GM12878 (cell line): ENCODE data around the gene IL19. TPM values are rescaled to one million over a fixed set of nuclear protein-coding genes. Genes with fewer than 3 reads are reported as not detected.

ENCODE experiments used
- ATAC-seq: fragments of 200-7000 bp; cut with Tn5 transposase; 3 replicates; pipeline ENCODE4 v1.9.1; 2020; ENCODE audit warnings: mild to moderate bottlenecking, moderate library complexity
- BruUV-seq: library from RNA; stranded (reverse); fragments of 400-500 nt; replicated peaks from 2 replicates; lab custom pipeline; 2021; lab: Mats Ljungman, UMichigan
- CTCF ChIA-PET: fragments of 300-600 bp; sonication (Branson Sonifier 250); formaldehyde crosslinking; extraction: SDS; loops from one replicate; lab custom pipeline; 2021; ENCODE audit warnings: inconsistent platforms; lab: Yijun Ruan, JAX
- POLR2A ChIA-PET: fragments of 350-600 bp; formaldehyde crosslinking; extraction: SDS; loops from one replicate; lab custom pipeline; 2021; ENCODE audit warnings: inconsistent platforms; lab: Charles Lee
- RAD21 ChIA-PET: fragments of 300-600 bp; sonication (Branson Sonifier 250); formaldehyde crosslinking; loops from one replicate; lab custom pipeline; 2023; ENCODE audit warnings: antibody characterized with exemption; ENCODE audit not compliant: unreplicated experiment; lab: Charles Lee
- SMC1A ChIA-PET: fragments of 300-600 bp; sonication (Branson Sonifier 250); formaldehyde crosslinking; loops from one replicate; lab custom pipeline; 2023; ENCODE audit not compliant: unreplicated experiment, uncharacterized antibody; lab: Charles Lee
- DNase-seq: peaks from one replicate; pipeline ENCODE4 v3.0.0-alpha.2; 2011; ENCODE audit warnings: low read depth, low spot score
- FAIRE-seq: peaks from 3 replicates; lab custom pipeline; 2011; peaks lifted over from hg19 to GRCh38; lab: Jason Lieb, UNC
- H2AFZ ChIP-seq: 2 replicates; pipeline ENCODE4 v1.6.0; 2011; ENCODE audit warnings: low read depth, low read length, control low read depth; ENCODE audit not compliant: control insufficient read depth
- H3K27ac ChIP-seq: 2 replicates; pipeline ENCODE4 v1.5.1; 2011; ENCODE audit warnings: control low read depth; ENCODE audit not compliant: control insufficient read depth, insufficient read depth
- H3K27me3 ChIP-seq, 2 experiments: replicated peaks in 1 of 2; 2 replicates each; pipeline versions ENCODE4 v1.6.0 to v1.6.1; 2011; ENCODE audit warnings: low read length in 1 of 2; ENCODE audit not compliant: control insufficient read depth in 2 of 2, insufficient read depth in 2 of 2
- H3K36me3 ChIP-seq, 2 experiments: 2 replicates each; pipeline ENCODE4 v1.5.1; 2011; ENCODE audit warnings: low read length in 1 of 2; ENCODE audit not compliant: control insufficient read depth in 2 of 2, insufficient read depth in 2 of 2
- H3K4me1 ChIP-seq: 2 replicates; pipeline ENCODE4 v1.6.1; 2011; ENCODE audit warnings: mild to moderate bottlenecking, low read length, moderate library complexity, mixed read lengths; ENCODE audit not compliant: control insufficient read depth, insufficient read depth
- H3K4me2 ChIP-seq: 2 replicates; pipeline ENCODE4 v1.6.0; 2011; ENCODE audit warnings: control low read depth; ENCODE audit not compliant: control insufficient read depth, insufficient read depth
- H3K4me3 ChIP-seq: fragments of 200-600 bp; sonication (generic); 2 replicates; pipeline ENCODE4 v1.5.1; 2016
- H3K79me2 ChIP-seq: 2 replicates; pipeline ENCODE4 v1.6.0; 2011; ENCODE audit warnings: low read length; ENCODE audit not compliant: control insufficient read depth, insufficient read depth
- H3K9ac ChIP-seq: 2 replicates; pipeline ENCODE4 v1.8.0; 2011; ENCODE audit warnings: low read length, control low read depth, mixed read lengths; ENCODE audit not compliant: control insufficient read depth, insufficient read depth
- H3K9me3 ChIP-seq: replicated peaks from 3 replicates; pipeline ENCODE4 v1.5.1; 2011; ENCODE audit warnings: mild to moderate bottlenecking, low read length; ENCODE audit not compliant: control insufficient read depth, insufficient read depth
- H4K20me1 ChIP-seq: 2 replicates; pipeline ENCODE4 v1.6.0; 2011; ENCODE audit not compliant: control insufficient read depth, insufficient read depth
- ELK1 ChIP-seq: IDR thresholded peaks from 2 replicates; pipeline ENCODE4 v1.6.1; 2012; ENCODE audit warnings: low read depth, low read length, improper control_type of control experiment
- KDM1A ChIP-seq: fragments of 200-600 bp; sonication (generic); IDR thresholded peaks from 2 replicates; pipeline ENCODE4 v1.6.1; 2016; ENCODE audit warnings: borderline replicate concordance
- PKNOX1 ChIP-seq: fragments of 450-650 bp; IDR thresholded peaks from 2 replicates; pipeline ENCODE4 v1.6.1; 2016; ENCODE audit warnings: mild to moderate bottlenecking
- POLR2AphosphoS5 ChIP-seq: IDR thresholded peaks from 2 replicates; pipeline ENCODE4 v1.6.1; 2011; ENCODE audit warnings: mild to moderate bottlenecking, low read length, inconsistent platforms
- RB1 ChIP-seq: fragments of 450-650 bp; formaldehyde crosslinking; IDR thresholded peaks from 2 replicates; pipeline ENCODE4 v1.6.1; 2017; ENCODE audit warnings: mild to moderate bottlenecking, borderline replicate concordance
- ZBTB11 ChIP-seq: fragments of 450-650 bp; formaldehyde crosslinking; IDR thresholded peaks from 2 replicates; pipeline ENCODE4 v1.5.0; 2022; ENCODE audit warnings: mild to moderate bottlenecking, missing genetic modification characterization
- WGBS: methylation state at CpG from one replicate; pipeline ENCODE4 v1.1.6; 2016; ENCODE audit warnings: low lambda C conversion rate; ENCODE audit not compliant: insufficient replicate concordance, insufficient coverage; ENCODE audit errors: missing lambda C conversion rate; 5-methylcytosine and 5-hydroxymethylcytosine counted together
- in situ Hi-C: fragments of 300-500 bp; cut with MboI; formaldehyde crosslinking; loops from 9 replicates; pipeline ENCODE4 v1.14.3; 2018; ENCODE audit warnings: mixed read lengths
- intact Hi-C: fragments of 100-400 bp; cut with micrococcal nuclease; formaldehyde crosslinking; loops from one replicate; pipeline ENCODE4 v1.14.2; 2022; ENCODE audit not compliant: unreplicated experiment
- polyA plus RNA-seq, 11 experiments: library from polyadenylated mRNA; depleted of rRNA in 4 of 11; unstranded in 6 of 11; stranded (reverse) in 5 of 11; fragments of >200 nt; fragmentation: Nextera tagmentation in 4 of 11; fragmentation: Illumina TruSeq in 1 of 11; extraction: Ambion mirVana in 4 of 11; extraction: Trizol in 1 of 11; gene quantifications; 1 replicate in 1 of 11; 2 replicates in 10 of 11; pipeline versions ENCODE4 v1.2.1 to v1.2.3, GENCODE V29; 2011 to 2016; ENCODE audit warnings: inconsistent platforms in 2 of 11, missing spikeins in 2 of 11, low read depth in 1 of 11
- total RNA-seq, 4 experiments: library from RNA; depleted of rRNA in 3 of 4; stranded (reverse); fragments of >200 nt in 3 of 4; fragmentation: Illumina TruSeq in 1 of 4; extraction: Trizol in 1 of 4; gene quantifications; 2 replicates each; pipeline versions ENCODE4 v1.2.1 to v1.2.3, GENCODE V29; 2013 to 2021

IL19 gene
- total and polyA plus RNA-seq, 10 of the 15 experiments (the other 5 are each of a cell fraction or from before 2014, with no cell fraction given): 0.10 to 0.73 (median 0.28) TPM; not detected in 6

- POLR2A ChIA-PET: interaction anchor here (1.0 to 2.0 kb wide), 2 partner anchors 11 to 16 kb away, joined by 3 to 4 read pairs; no protein-coding TSS in a partner anchor
These were observed 12.9 kb upstream of the IL19 start for GRCh38 chr1:206757524-206758266.

More at GRCh38 chr1:206757524-206758266, 12.9 kb upstream of the IL19 start:
- ChIA-PET CTCF (interaction anchor here (2.2 to 2.8 kb wide), 2 partner anchors 8 to 18 kb away, joined by 5 to 17 read pairs; no protein-coding TSS in a partner anchor), SMC1A (interaction anchor here (1.6 to 5.1 kb wide), 2 partner anchors 16 to 17 kb away, joined by 4 to 33 read pairs; no protein-coding TSS in a partner anchor), RAD21 (interaction anchor here (1.1 to 2.1 kb wide), 2 partner anchors 9 to 19 kb away, joined by 3 to 8 read pairs; no protein-coding TSS in a partner anchor)
- no TSS peak for BruUV-seq
- H3K36me3 ChIP-seq: no peaks in the 10 kb centered on the region
- ATAC-seq (no peak), FAIRE-seq (no peak), DNase-seq (no peak)
- no peaks in the 10 kb centered on the region for H4K20me1 ChIP-seq
- no peaks in the 10 kb centered on the region for H3K27me3 ChIP-seq
- H3K9ac ChIP-seq: no peak overlapping the region
- no peaks in the 10 kb centered on the region for H3K9me3 ChIP-seq
- no peak for TF ChIP-seq KDM1A
- no peak for TF ChIP-seq ELK1
- TF ChIP-seq ZBTB11 (CRISPR knock-in tag): no peak
- no peak for TF ChIP-seq POLR2AphosphoS5
- no peak for TF ChIP-seq PKNOX1
- TF ChIP-seq RB1: no peak
- in situ Hi-C loops (no loop called here), intact Hi-C loops (no loop called here)
- no peaks in the 10 kb centered on the region for H3K4me1 ChIP-seq
- H2AFZ ChIP-seq: no peak overlapping the region; the same call in 1 of the 2 replicates
- no peaks in the 10 kb centered on the region for H3K79me2 ChIP-seq
- WGBS: 45% methylated on average over 13 of the region's 13 CpGs
- no peak overlapping the region for H3K27ac ChIP-seq
- H3K4me2 ChIP-seq: no peak overlapping the region
- H3K4me3 ChIP-seq: no peak overlapping the region
